Trophoblast cell (in vitro differentiated cells and primary cell): Measurements from ENCODE around the gene OR51I2.

Experiments used
- DNase-seq, 2 donors: peaks; one replicate each; pipeline ENCODE4 v3.0.0-alpha.2; 2016
- H2AFZ ChIP-seq: 2 replicates; pipeline ENCODE4 v1.6.1; 2013; ENCODE audit warnings: low read length, moderate library complexity, mild to moderate bottlenecking; ENCODE audit not compliant: insufficient read depth, poor library complexity
- H2AK5ac ChIP-seq: 2 replicates; pipeline ENCODE4 v1.6.1; 2013; ENCODE audit warnings: mild to moderate bottlenecking, low read length
- H2BK120ac ChIP-seq: 2 replicates; pipeline ENCODE4 v1.6.1; 2013; ENCODE audit warnings: low read length, mild to moderate bottlenecking, moderate library complexity; ENCODE audit not compliant: insufficient read depth, poor library complexity
- H2BK12ac ChIP-seq: 2 replicates; pipeline ENCODE4 v1.6.1; 2013; ENCODE audit warnings: mild to moderate bottlenecking, low read length, moderate library complexity
- H2BK5ac ChIP-seq: 2 replicates; pipeline ENCODE4 v1.6.1; 2013; ENCODE audit warnings: low read length, low read depth, moderate library complexity, mild to moderate bottlenecking; ENCODE audit not compliant: poor library complexity
- H3K14ac ChIP-seq: 2 replicates; pipeline ENCODE4 v1.6.1; 2013; ENCODE audit warnings: mild to moderate bottlenecking, low read length
- H3K18ac ChIP-seq: 2 replicates; pipeline ENCODE4 v1.6.1; 2013; ENCODE audit warnings: mild to moderate bottlenecking, low read length
- H3K23ac ChIP-seq: 2 replicates; pipeline ENCODE4 v1.6.1; 2013; ENCODE audit warnings: low read length
- H3K27ac ChIP-seq: 2 replicates; pipeline ENCODE4 v1.5.1; 2013; ENCODE audit warnings: low read depth, mild to moderate bottlenecking, inconsistent platforms, low read length, moderate library complexity
- H3K27me3 ChIP-seq: 2 replicates; pipeline ENCODE4 v1.6.1; 2013; ENCODE audit warnings: inconsistent platforms, mild to moderate bottlenecking, low read length, moderate library complexity; ENCODE audit not compliant: insufficient read depth
- H3K36me3 ChIP-seq, 2 experiments: 1 replicate in 1 of 2; 2 replicates in 1 of 2; pipeline ENCODE4 v1.6.1; 2013; ENCODE audit warnings: low read length in 2 of 2, mild to moderate bottlenecking in 2 of 2, moderate library complexity in 1 of 2; ENCODE audit not compliant: insufficient read depth in 2 of 2, control insufficient read depth in 1 of 2
- H3K4ac ChIP-seq: 2 replicates; pipeline ENCODE4 v1.6.1; 2013; ENCODE audit warnings: low read depth, mild to moderate bottlenecking, low read length, moderate library complexity
- H3K4me1 ChIP-seq, 2 experiments: 1 replicate in 1 of 2; 2 replicates in 1 of 2; pipeline ENCODE4 v1.6.1; 2013; ENCODE audit warnings: low read length in 2 of 2, mild to moderate bottlenecking in 2 of 2, moderate library complexity in 1 of 2; ENCODE audit not compliant: insufficient read depth in 2 of 2, control insufficient read depth in 1 of 2
- H3K4me2 ChIP-seq: 2 replicates; pipeline ENCODE4 v1.6.1; 2013; ENCODE audit warnings: inconsistent platforms, mild to moderate bottlenecking, low read length, moderate library complexity
- H3K4me3 ChIP-seq: 2 replicates; pipeline ENCODE4 v1.5.1; 2013; ENCODE audit warnings: mild to moderate bottlenecking, low read depth, low read length, inconsistent platforms
- H3K79me1 ChIP-seq: one replicate; pipeline ENCODE4 v1.6.1; 2013; ENCODE audit warnings: low read length
- H3K79me2 ChIP-seq: 2 replicates; pipeline ENCODE4 v1.6.1; 2013; ENCODE audit warnings: low read length, mild to moderate bottlenecking; ENCODE audit not compliant: control insufficient read depth, insufficient read depth, poor library complexity
- H3K9ac ChIP-seq: 2 replicates; pipeline ENCODE4 v1.6.1; 2013; ENCODE audit warnings: mild to moderate bottlenecking, low read length
- H3K9me3 ChIP-seq: 2 replicates; pipeline ENCODE4 v1.6.1; 2013; ENCODE audit warnings: low read depth, mild to moderate bottlenecking, control low read depth, inconsistent platforms, low read length; ENCODE audit not compliant: insufficient read depth
- H4K12ac ChIP-seq: 2 replicates; pipeline ENCODE4 v1.6.1; 2013; ENCODE audit warnings: low read depth, mild to moderate bottlenecking, low read length, moderate library complexity
- H4K8ac ChIP-seq: 2 replicates; pipeline ENCODE4 v1.6.1; 2013; ENCODE audit warnings: low read depth, mild to moderate bottlenecking, low read length, moderate library complexity
- H4K91ac ChIP-seq: one replicate; pipeline ENCODE4 v1.6.1; 2013; ENCODE audit warnings: low read depth, mild to moderate bottlenecking, low read length, moderate library complexity
- WGBS: extraction: QIAGEN DNeasy Blood & Tissue Kit; methylation state at CpG from one replicate; pipeline ENCODE4 v1.1.7; 2013; ENCODE audit warnings: missing lambda C conversion rate; ENCODE audit not compliant: insufficient read length, insufficient coverage; ENCODE audit errors: extremely low coverage; 5-methylcytosine and 5-hydroxymethylcytosine counted together

OR51I2 gene

DNA sequence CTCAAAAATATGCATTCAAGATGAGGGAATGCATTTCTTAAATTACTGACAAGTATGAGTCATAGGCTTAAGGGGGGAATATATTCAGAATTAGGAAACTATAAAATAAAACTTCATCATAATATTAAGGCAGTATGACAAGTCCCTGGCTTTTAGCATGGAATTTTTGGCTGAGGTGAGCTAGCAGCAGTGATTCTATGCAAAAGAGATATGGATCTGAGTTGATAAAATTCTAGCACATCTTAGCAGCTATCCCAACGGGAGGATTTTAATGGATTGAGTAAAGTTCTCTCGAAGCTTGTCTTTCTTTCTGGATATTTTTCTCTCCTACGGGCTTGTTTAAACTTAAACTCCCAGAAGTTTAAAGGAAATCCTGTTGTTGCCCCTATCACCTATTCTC lies 26.0 kb upstream of the OR51I2 start:
- no peak overlapping the region for H3K4me3 ChIP-seq
- no peak overlapping the region for H2BK120ac ChIP-seq
- no peak overlapping the region for H4K12ac ChIP-seq
- no peak overlapping the region for H3K9ac ChIP-seq
- no peak for DNase-seq
- no peak overlapping the region for H4K91ac ChIP-seq
- no peak overlapping the region for H2AFZ ChIP-seq
- no peaks in the 10 kb centered on the region for H3K27me3 ChIP-seq
- no peak overlapping the region for H2AK5ac ChIP-seq
- no peak overlapping the region for H3K14ac ChIP-seq
- no peaks in the 10 kb centered on the region for H3K79me1 ChIP-seq
- no peaks in the 10 kb centered on the region for H3K79me2 ChIP-seq
- no peak overlapping the region for H3K4ac ChIP-seq
- H2BK5ac ChIP-seq, result no peak overlapping the region
- WGBS, result no CpG with 5 or more reads among the region's 3 CpGs
- H3K27ac ChIP-seq, result no peak overlapping the region
- H3K23ac ChIP-seq, result no peak overlapping the region
- no peaks in the 10 kb centered on the region for H3K4me1 ChIP-seq
- no peak overlapping the region for H3K18ac ChIP-seq
- H2BK12ac ChIP-seq, result no peak overlapping the region
- H3K9me3 ChIP-seq, result no peaks in the 10 kb centered on the region
- H4K8ac ChIP-seq, result no peak overlapping the region
- H3K36me3 ChIP-seq, result no peaks in the 10 kb centered on the region
- no peak overlapping the region for H3K4me2 ChIP-seq

GRCh38 chr11:5441414-5441813 lies 7.7 kb upstream of the OR51I2 start, which contains the start of gene OR51I1:
TSS of gene OR51I1 (minus strand) at chr11:5441514. CDS start at chr11:5441514, 0 bp downstream.
- no peak within 1 kb of the TSS for H3K23ac ChIP-seq
- no peak within 1 kb of the TSS for H3K4me2 ChIP-seq
- no peak within 1 kb of the TSS for H3K18ac ChIP-seq
- no peak within 1 kb of the TSS for H2BK120ac ChIP-seq
- no peaks in the 10 kb centered on the region for H3K9me3 ChIP-seq
- no peak within 1 kb of the TSS for H2AK5ac ChIP-seq
- no peak within 1 kb of the TSS for H4K12ac ChIP-seq
- H3K14ac ChIP-seq, result no peak within 1 kb of the TSS
- H4K8ac ChIP-seq, result no peak within 1 kb of the TSS
- no peak within 1 kb of the TSS for H2BK12ac ChIP-seq
- no peak for DNase-seq
- H2BK5ac ChIP-seq, result no peak within 1 kb of the TSS
- H3K4ac ChIP-seq, result no peak within 1 kb of the TSS
- no CpG with 5 or more reads among the region's 2 CpGs for WGBS
- no peaks in the 10 kb centered on the region for H3K27me3 ChIP-seq
- H3K27ac ChIP-seq, result no peak within 1 kb of the TSS
- H4K91ac ChIP-seq, result no peak within 1 kb of the TSS
- no peaks in the 10 kb centered on the region for H3K4me1 ChIP-seq
- H3K79me2 ChIP-seq, result no peaks in the 10 kb centered on the region
- H3K36me3 ChIP-seq, result no peaks in the 10 kb centered on the region
- H3K4me3 ChIP-seq, result no peak within 1 kb of the TSS
- no peaks in the 10 kb centered on the region for H3K79me1 ChIP-seq
- H3K9ac ChIP-seq, result no peak within 1 kb of the TSS
- no peak within 1 kb of the TSS for H2AFZ ChIP-seq

- Histone ChIP-seq H2AK5ac (no peak overlapping the region), H3K79me2 (no peaks in the 10 kb centered on the region), H3K9ac (no peak overlapping the region), H3K27me3 (no peaks in the 10 kb centered on the region), H3K23ac (no peak overlapping the region), H3K14ac (no peak overlapping the region), H3K36me3 (no peaks in the 10 kb centered on the region), H2BK120ac (no peak overlapping the region), H2BK12ac (no peak overlapping the region), H3K4me2 (no peak overlapping the region), H3K79me1 (no peaks in the 10 kb centered on the region), H4K8ac (no peak overlapping the region), H3K27ac (no peak overlapping the region), H3K4ac (no peak overlapping the region), H3K18ac (no peak overlapping the region), H3K4me1 (no peaks in the 10 kb centered on the region), H3K9me3 (no peaks in the 10 kb centered on the region), H2BK5ac (no peak overlapping the region), H4K12ac (no peak overlapping the region), H3K4me3 (no peak overlapping the region), H4K91ac (no peak overlapping the region), H2AFZ (no peak overlapping the region)
- WGBS, result 100% methylated on average over 1 of the region's 2 CpGs
- DNase-seq, result no peak
Measured at GRCh38 chr11:5443835-5444393, 5.2 kb upstream of the OR51I2 start.

DNA sequence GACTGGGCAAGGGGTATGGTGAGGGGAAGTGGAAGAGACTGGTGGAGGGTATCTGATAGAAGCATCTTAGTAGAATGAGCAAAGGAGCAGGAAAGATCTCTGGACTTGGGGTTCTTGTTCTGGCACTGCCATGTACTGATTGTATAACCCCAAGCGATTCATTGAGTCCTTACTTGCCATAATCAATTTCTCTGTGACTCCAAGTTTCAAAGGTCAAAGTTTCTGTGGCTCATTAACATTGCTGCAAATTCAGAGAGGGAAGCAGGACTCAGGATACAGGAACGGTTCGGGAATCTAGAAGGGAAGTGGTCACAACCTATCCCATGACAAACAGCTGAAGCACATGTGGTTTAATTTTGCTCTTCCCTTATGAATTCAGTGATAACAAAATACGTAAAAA lies 309 bp downstream of the OR51I2 start:
- no peak overlapping the region for H3K4me2 ChIP-seq
- H3K4ac ChIP-seq, result no peak overlapping the region
- no peak overlapping the region for H2BK5ac ChIP-seq
- WGBS, result no CpG with 5 or more reads among the region's 4 CpGs
- no peak overlapping the region for H4K91ac ChIP-seq
- no peak overlapping the region for H2BK120ac ChIP-seq
- no peak overlapping the region for H2AFZ ChIP-seq
- no peak overlapping the region for H3K27ac ChIP-seq
- no peaks in the 10 kb centered on the region for H3K27me3 ChIP-seq
- no peaks in the 10 kb centered on the region for H3K9me3 ChIP-seq
- no peak overlapping the region for H3K4me3 ChIP-seq
- DNase-seq, result no peak
- H3K18ac ChIP-seq, result no peak overlapping the region
- H4K8ac ChIP-seq, result no peak overlapping the region
- no peak overlapping the region for H3K9ac ChIP-seq
- no peaks in the 10 kb centered on the region for H3K79me1 ChIP-seq
- H3K36me3 ChIP-seq, result no peaks in the 10 kb centered on the region
- H3K23ac ChIP-seq, result no peak overlapping the region
- H3K4me1 ChIP-seq, result no peaks in the 10 kb centered on the region
- H3K79me2 ChIP-seq, result no peaks in the 10 kb centered on the region
- no peak overlapping the region for H3K14ac ChIP-seq
- no peak overlapping the region for H2AK5ac ChIP-seq
- no peak overlapping the region for H4K12ac ChIP-seq
- H2BK12ac ChIP-seq, result no peak overlapping the region
